Right renal pelvis (tissue), 4 donors: ENCODE results near the gene RUBCN. TPM values are rescaled to one million over a fixed set of nuclear protein-coding genes. Genes with fewer than 3 reads are reported as not detected.
A peak's percentile ranks its signal among the peaks of the same experiment; 100 is the strongest.

ENCODE experiments used
- DNase-seq, 4 donors: peaks; one replicate each; pipeline ENCODE4 v3.0.0-alpha.2; 2013; ENCODE audit warnings: low read depth in 4 of 4, low spot score in 3 of 4, missing footprints in 1 of 4
- polyA plus RNA-seq, 4 donors: library from polyadenylated mRNA; unstranded; fragments of 120-200 nt; gene quantifications; one replicate each; pipeline ENCODE4 v1.2.1, GENCODE V29; 2013; ENCODE audit not compliant: insufficient read length in 4 of 4

RUBCN gene
- 10 to 100 TPM in 1 of 4 donors, 1 to 10 TPM in 3; 8.3 to 11.6 (median 9.6) TPM for polyA plus RNA-seq

DNA sequence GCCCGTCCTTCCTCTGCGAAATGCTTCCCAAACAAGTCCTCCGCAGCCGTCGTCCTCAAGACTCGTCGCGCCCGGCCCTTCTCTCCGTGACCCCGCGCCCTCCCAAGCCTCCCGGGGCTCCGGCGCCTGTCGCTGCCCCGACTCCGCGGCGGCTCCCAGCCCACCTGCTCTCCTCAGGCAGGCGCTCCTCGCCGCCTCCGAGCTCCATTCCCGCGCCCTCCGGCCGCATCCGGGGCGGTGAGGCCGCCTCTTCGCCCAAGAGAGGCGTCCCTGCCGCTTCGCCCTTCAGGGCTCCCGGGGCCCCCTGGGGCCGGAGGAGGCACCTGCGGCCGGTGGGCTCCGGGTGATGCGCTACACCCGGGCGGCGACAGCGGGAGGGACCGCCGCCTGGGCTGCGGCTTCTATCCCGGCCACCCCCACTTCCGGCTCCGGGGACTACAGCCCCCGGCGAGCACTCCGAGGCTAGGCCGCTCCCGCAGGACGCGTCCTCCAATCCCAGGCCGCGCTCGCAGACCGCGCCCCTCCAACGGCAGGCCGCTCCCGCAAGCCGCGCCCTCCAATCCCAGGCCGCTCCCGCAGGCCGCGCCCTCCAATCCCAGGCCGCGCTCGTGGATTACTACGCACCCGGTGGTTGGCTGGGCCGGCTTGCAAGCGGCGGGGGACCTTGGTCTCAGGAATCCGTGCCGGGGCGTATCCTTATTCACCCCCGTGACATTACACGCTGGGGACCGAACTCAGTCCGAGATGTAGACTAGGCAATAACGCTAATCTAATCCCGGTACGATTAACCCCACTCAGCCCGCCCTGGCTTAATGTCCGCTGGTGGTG, at the start of gene RUBCN:
TSS of gene RUBCN (minus strand) at position 414 of the 828 bp plus-strand sequence. CDS start at position 229, 185 bp downstream.
- peak; percentile 85 to 91 (median 88) for DNase-seq

- no peak for DNase-seq
Observed at GRCh38 chr3:197784019-197784585, 47.4 kb upstream of the RUBCN start.

- no peak for DNase-seq
Observed at GRCh38 chr3:197782230-197782629, 45.5 kb upstream of the RUBCN start.

GRCh38 chr3:197775317-197775716, 38.6 kb upstream of the RUBCN start:
- DNase-seq, result no peak

GRCh38 chr3:197761784-197762183, 25.1 kb upstream of the RUBCN start:
- DNase-seq, result no peak

DNA sequence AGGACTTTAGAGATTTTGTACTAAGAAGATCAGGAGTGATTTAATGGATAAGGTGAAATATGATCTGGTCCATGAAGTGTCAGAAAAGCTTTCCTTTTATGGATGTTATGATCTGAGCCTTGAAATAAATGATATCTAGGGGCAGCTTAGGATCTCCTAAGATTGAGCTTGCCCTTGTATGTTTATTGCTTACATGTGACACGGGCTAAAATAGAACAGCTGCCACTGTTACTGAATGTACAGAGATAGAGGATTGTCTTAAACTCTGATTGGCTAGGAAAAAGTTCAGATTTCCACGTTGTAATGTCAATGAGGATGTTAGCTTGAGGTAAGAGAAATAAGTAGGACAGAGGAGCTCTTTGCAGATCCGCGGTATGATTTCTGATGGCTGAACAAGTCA, 21.8 kb upstream of the RUBCN start:
- no peak for DNase-seq

GRCh38 chr3:197756704-197757103, 20.0 kb upstream of the RUBCN start:
- DNase-seq, result no peak

- DNase-seq, result no peak
Observed at GRCh38 chr3:197753263-197753662, 16.6 kb upstream of the RUBCN start.

- DNase-seq, result no peak
Observed at GRCh38 chr3:197752107-197752506, 15.4 kb upstream of the RUBCN start.

GRCh38 chr3:197750858-197751737, 14.4 kb upstream of the RUBCN start:
- peak in 1 of 4 donors; percentile 23 for DNase-seq

- peak in 2 of 4 donors; percentile 38 to 44 for DNase-seq
Observed at GRCh38 chr3:197750396-197750831, 13.7 kb upstream of the RUBCN start.

DNA sequence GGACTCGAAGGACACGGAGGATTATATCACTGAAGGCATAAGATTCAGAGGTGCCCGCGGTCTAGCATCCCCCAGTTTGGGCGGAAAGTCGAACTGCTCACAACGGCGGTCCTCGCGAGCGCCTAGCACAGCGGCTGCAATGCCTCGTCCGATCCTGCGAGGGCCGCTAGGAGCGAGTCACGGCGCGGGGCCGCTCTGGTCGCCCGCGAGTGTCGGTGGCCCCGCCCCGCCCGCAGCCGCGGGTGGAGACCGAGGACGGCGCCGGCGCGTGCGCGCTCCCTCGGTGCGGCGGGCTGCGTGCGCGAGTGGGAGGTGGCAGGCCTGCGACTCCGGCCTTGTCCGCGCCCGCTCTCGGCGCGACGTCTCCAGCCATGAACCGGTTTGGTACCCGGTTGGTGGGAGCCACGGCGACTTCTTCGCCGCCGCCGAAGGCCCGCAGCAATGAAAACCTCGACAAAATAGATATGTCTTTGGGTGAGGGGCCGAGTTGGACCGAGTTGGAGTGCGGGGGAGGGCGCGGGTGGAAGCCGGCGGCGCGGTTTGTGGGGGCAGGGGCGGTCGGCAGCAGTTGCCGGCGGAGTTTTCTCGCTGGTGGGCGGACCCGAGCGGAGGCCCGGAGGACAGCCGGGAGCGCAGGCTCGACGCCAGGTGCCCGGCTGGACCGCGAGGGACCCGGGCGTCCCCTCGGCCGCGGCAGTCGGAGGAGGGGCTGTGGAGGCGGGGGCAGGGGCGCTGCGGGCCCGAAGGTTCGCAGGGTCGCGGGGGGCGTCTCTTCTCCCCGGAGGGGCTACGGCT, 13.1 kb upstream of the RUBCN start, which contains the start of gene FYTTD1:
TSS of gene FYTTD1 (plus strand) at position 283 of the 795 bp plus-strand sequence. CDS start at position 372, 89 bp downstream.
- DNase-seq, result peak; percentile 68 to 78 (median 74)

DNA sequence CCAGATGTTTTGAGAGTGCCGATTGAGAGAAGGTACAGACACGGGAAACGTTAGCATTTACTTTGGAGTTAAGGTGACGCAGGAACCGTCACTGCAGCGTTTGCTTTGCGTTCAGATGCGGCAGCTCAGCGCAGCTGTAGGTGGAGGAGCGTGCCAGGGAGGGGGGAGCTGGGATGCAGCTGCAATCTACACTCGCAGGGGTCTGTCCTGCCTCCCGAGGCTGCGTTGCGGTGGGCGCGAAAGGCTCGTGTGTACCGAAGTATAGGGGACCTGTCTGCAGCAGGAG, 12.6 kb upstream of the RUBCN start:
- peak in 1 of 4 donors; percentile 61 for DNase-seq

DNA sequence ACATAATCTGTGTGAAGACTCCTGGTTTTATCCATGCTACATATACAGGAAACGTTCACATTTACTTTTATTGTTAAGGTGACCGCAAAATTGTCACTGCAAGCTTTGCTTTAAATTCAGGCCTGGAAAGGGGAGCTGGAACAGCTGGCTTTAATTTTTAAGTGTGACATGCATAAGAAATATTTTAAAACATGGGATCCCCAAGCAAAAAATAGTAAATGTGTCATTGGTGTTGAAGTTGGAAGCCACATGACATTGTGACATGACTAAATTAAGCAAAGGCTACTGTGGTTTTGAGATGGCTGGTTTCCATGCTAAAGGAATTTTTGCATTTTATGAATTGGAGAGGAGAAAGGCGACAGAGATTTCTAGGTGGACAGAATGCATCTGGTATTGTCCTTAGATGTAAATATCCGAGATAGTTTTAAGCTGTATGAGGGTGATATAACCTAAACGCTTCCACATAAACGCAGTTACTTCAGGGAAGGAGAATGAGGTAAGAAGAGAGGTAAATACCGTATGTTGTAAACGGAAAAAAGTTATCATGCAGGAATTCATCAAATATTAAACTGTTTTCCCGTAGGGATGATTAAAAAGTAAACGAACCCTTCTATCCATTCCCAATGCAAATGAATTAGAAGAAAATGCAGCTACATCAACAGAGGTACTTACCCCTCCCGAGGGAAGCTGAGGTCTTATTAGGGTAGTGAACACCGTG, 12.1 kb upstream of the RUBCN start:
- no peak for DNase-seq

DNA sequence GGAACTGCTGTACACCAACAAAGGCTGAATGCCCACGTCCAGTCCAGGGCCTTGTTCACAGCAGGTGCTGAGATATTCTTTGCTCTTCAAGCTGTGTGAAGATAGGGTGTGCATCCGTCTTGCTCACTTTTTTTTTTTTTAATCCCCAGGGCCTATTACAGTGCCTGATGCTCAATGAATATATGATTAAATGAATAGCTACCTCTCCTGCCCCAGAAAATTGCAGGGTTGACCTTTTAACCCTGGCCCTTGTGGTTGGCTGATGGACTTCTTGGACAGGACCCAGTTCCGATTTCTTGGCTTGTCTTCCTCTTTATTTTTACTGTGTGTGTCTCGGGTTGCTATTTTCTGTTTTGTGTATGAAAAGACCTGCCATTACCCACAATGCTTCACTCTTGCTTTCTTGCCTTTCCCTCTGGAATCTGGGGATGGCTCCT, 10.1 kb upstream of the RUBCN start:
- no peak for DNase-seq

DNA sequence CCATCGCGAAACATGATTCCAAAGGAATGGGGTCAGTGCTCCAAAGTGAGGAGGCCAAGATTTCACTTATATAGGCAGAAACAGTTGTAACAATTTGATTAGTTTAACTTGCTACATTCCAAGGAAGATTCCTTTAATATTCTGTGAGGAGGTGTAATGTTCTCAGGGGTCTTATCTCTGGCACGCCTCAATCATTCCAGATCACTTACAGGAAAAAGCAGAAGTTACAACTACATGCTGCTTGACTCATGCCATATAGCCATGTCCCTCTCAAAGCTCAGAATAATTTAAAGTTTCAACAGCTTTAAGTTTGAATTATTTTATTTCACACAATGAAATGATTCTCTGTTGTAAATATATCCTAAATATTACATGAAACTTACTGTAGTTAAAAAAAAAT, 9.5 kb upstream of the RUBCN start:
- DNase-seq, result no peak

DNA sequence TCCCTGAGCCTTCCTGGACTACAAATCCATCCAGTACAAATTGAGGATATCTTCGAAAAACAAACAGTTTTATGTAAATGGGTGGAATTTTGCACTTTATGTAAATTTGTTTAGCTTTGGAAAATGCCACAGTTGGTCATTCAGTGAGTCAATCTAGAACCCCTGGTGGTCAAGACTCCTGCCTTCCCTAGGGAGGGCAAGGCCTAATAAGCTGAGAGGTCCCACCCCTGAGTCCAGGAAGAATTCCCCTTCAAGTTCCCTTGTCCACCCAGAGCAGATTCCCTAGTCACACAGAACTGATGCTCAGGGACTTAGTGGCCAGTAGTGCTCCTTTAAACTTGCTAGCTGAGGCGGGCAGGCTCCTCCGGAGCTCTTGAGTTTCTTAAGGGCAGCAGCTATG, 6.1 kb upstream of the RUBCN start:
- DNase-seq, result no peak

DNA sequence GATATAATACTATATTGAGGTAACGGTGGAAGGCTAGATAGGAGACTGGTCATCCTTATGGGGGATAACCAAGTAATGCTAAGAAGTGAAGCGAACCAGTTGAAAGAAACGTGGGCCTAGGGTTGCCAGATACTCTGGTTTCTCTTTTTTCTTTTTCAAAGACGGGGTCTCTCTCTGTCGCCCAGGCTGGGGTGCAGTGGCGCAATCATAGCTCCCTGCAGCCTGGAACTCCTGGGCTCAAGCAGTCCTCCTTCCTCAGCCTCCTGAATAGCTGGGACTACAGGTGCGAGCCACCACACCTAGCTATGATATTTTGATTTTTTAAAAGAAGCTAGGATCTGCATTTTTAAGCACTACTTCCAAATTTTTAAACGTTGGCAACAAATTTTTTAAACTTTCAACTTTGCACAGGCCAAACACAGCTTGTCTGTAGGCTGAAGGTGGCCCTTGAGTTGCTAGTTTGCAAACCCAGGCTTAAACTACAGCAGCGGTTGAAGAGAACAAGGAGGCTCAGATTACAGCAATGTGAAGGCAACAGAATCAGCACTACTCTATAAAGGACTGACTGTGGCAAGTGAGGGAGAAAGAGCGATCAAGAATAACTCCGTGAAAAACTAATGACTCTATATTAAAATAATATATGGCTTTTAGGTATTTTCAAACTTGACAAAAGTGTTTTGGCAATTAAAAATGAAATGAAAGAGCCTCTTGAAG, 1.2 kb upstream of the RUBCN start:
- no peak for DNase-seq

- no peak for DNase-seq
Observed at GRCh38 chr3:197737319-197737649, 580 bp upstream of the RUBCN start.
